H9 (cell line): ENCODE measurements around the gene EBPL. TPM values are rescaled to one million over a fixed set of nuclear protein-coding genes. Genes with fewer than 3 reads are reported as not detected.

Experiments used
- DNase-seq: peaks from one replicate; pipeline ENCODE4 v3.0.0-alpha.2; 2017
- H2AFZ ChIP-seq: one replicate; pipeline ENCODE4 v1.6.1; 2013; ENCODE audit warnings: mild to moderate bottlenecking, low read length, control low read depth, moderate library complexity
- H2AK5ac ChIP-seq: 2 replicates; pipeline ENCODE4 v1.6.1; 2013; ENCODE audit warnings: low read length, control low read depth, mixed read lengths; ENCODE audit not compliant: insufficient read length
- H2BK120ac ChIP-seq: one replicate; pipeline ENCODE4 v1.6.1; 2013; ENCODE audit warnings: low read depth, mild to moderate bottlenecking, low read length, control low read depth, inconsistent platforms; ENCODE audit not compliant: poor library complexity, severe bottlenecking
- H2BK12ac ChIP-seq: 2 replicates; pipeline ENCODE4 v1.6.1; 2013; ENCODE audit warnings: low read length, control low read depth, mixed read lengths, low read depth; ENCODE audit not compliant: insufficient read length
- H2BK15ac ChIP-seq: 2 replicates; pipeline ENCODE4 v1.6.1; 2013; ENCODE audit warnings: low read depth, low read length, control low read depth
- H2BK20ac ChIP-seq: one replicate; pipeline ENCODE4 v1.6.1; 2013; ENCODE audit warnings: low read depth, mild to moderate bottlenecking, low read length, control low read depth, inconsistent platforms; ENCODE audit not compliant: poor library complexity, severe bottlenecking
- H2BK5ac ChIP-seq: 2 replicates; pipeline ENCODE4 v1.6.1; 2013; ENCODE audit warnings: low read length, control low read depth, mixed read lengths; ENCODE audit not compliant: insufficient read length
- H3K14ac ChIP-seq: 2 replicates; pipeline ENCODE4 v1.6.1; 2013; ENCODE audit warnings: low read length, control low read depth; ENCODE audit not compliant: insufficient read depth
- H3K18ac ChIP-seq: 2 replicates; pipeline ENCODE4 v1.6.1; 2013; ENCODE audit warnings: low read depth, mild to moderate bottlenecking, mixed read lengths, low read length, control low read depth; ENCODE audit not compliant: insufficient read length
- H3K23ac ChIP-seq: 2 replicates; pipeline ENCODE4 v1.6.1; 2013; ENCODE audit warnings: low read length, control low read depth, mixed read lengths, low read depth; ENCODE audit not compliant: insufficient read length
- H3K23me2 ChIP-seq: 2 replicates; pipeline ENCODE4 v1.6.1; 2013; ENCODE audit warnings: low read depth, mild to moderate bottlenecking, mixed read lengths, low read length, control low read depth; ENCODE audit not compliant: insufficient read length, poor library complexity, severe bottlenecking
- H3K27ac ChIP-seq: 2 replicates; pipeline ENCODE4 v1.5.1; 2013; ENCODE audit warnings: low read length, control low read depth, mixed read lengths, low read depth; ENCODE audit not compliant: insufficient read length
- H3K27me3 ChIP-seq: 2 replicates; pipeline ENCODE4 v1.6.1; 2013; ENCODE audit warnings: low read length, control low read depth, inconsistent platforms; ENCODE audit not compliant: insufficient read depth
- H3K4ac ChIP-seq: 2 replicates; pipeline ENCODE4 v1.6.1; 2013; ENCODE audit warnings: low read depth, mild to moderate bottlenecking, control low read depth, inconsistent platforms, low read length, moderate library complexity
- H3K4me1 ChIP-seq: 2 replicates; pipeline ENCODE4 v1.6.1; 2013; ENCODE audit warnings: low read length, control low read depth, inconsistent platforms; ENCODE audit not compliant: insufficient read depth
- H3K4me2 ChIP-seq: 2 replicates; pipeline ENCODE4 v1.6.1; 2013; ENCODE audit warnings: low read length, control low read depth, mixed read lengths; ENCODE audit not compliant: insufficient read length, insufficient read depth
- H3K56ac ChIP-seq: 2 replicates; pipeline ENCODE4 v1.6.1; 2013; ENCODE audit warnings: low read depth, mild to moderate bottlenecking, mixed read lengths, low read length, control low read depth; ENCODE audit not compliant: insufficient read length
- H3K79me1 ChIP-seq: 2 replicates; pipeline ENCODE4 v1.6.1; 2013; ENCODE audit warnings: low read depth, mild to moderate bottlenecking, moderate library complexity, low read length, control low read depth, inconsistent platforms; ENCODE audit not compliant: insufficient read depth, poor library complexity, severe bottlenecking
- H3K79me2 ChIP-seq: 2 replicates; pipeline ENCODE4 v1.6.1; 2013; ENCODE audit warnings: low read length, control low read depth, inconsistent platforms; ENCODE audit not compliant: insufficient read depth
- H3K9ac ChIP-seq: 2 replicates; pipeline ENCODE4 v1.6.1; 2013; ENCODE audit warnings: low read length, control low read depth, mixed read lengths; ENCODE audit not compliant: insufficient read length; ENCODE audit errors: extremely low read depth
- H3K9me3 ChIP-seq: one replicate; pipeline ENCODE4 v1.6.1; 2013; ENCODE audit warnings: low read depth, low read length, inconsistent platforms; ENCODE audit not compliant: control insufficient read depth
- H3T11ph ChIP-seq: one replicate; pipeline ENCODE4 v1.6.1; 2013; ENCODE audit warnings: mild to moderate bottlenecking, low read length, control low read depth, inconsistent platforms
- H4K20me1 ChIP-seq: one replicate; pipeline ENCODE4 v1.6.1; 2013; ENCODE audit not compliant: control insufficient read depth, insufficient read length, insufficient read depth
- H4K5ac ChIP-seq: 2 replicates; pipeline ENCODE4 v1.6.1; 2013; ENCODE audit warnings: low read depth, mild to moderate bottlenecking, mixed read lengths, low read length, control low read depth; ENCODE audit not compliant: insufficient read length
- H4K8ac ChIP-seq: replicated peaks from 2 replicates; pipeline ENCODE4 v1.6.1; 2013; ENCODE audit warnings: low read length, control low read depth, mixed read lengths, low read depth; ENCODE audit not compliant: insufficient read length
- H4K91ac ChIP-seq: 2 replicates; pipeline ENCODE4 v1.6.1; 2013; ENCODE audit warnings: low read depth, mild to moderate bottlenecking, moderate library complexity, mixed read lengths, low read length, control low read depth; ENCODE audit not compliant: insufficient read length
- H3K27ac Mint-ChIP-seq, 3 experiments: 2 replicates in 2 of 3; 3 replicates in 1 of 3; pipeline ENCODE4 v1.8.0; 2020 to 2021; ENCODE audit warnings: mixed read lengths in 3 of 3, mild to moderate bottlenecking in 1 of 3, moderate library complexity in 1 of 3
- H3K27me3 Mint-ChIP-seq: 2 replicates; pipeline ENCODE4 v1.8.0; 2021; ENCODE audit warnings: low read depth, mild to moderate bottlenecking, moderate library complexity, mixed read lengths
- H3K36me3 Mint-ChIP-seq, 3 experiments: 2 replicates in 2 of 3; 3 replicates in 1 of 3; pipeline ENCODE4 v1.8.0; 2020 to 2021; ENCODE audit warnings: low read depth in 3 of 3, mixed read lengths in 3 of 3; ENCODE audit not compliant: insufficient read depth in 1 of 3
- H3K4me1 Mint-ChIP-seq, 2 experiments: 2 replicates each; pipeline ENCODE4 v1.8.0; 2020; ENCODE audit warnings: mixed read lengths in 2 of 2
- H3K4me3 Mint-ChIP-seq, 2 experiments: 2 replicates in 1 of 2; 3 replicates in 1 of 2; pipeline ENCODE4 v1.8.0; 2020 to 2021; ENCODE audit warnings: mild to moderate bottlenecking in 2 of 2, mixed read lengths in 2 of 2, moderate library complexity in 1 of 2
- H3K9me3 Mint-ChIP-seq, 2 experiments: 2 replicates in 1 of 2; 3 replicates in 1 of 2; pipeline ENCODE4 v1.8.0; 2020; ENCODE audit warnings: mild to moderate bottlenecking in 2 of 2, mixed read lengths in 2 of 2, moderate library complexity in 1 of 2
- WGBS: extraction: QIAGEN DNeasy Blood & Tissue Kit; methylation state at CpG from one replicate; pipeline ENCODE4 v1.1.7; 2013; ENCODE audit warnings: missing lambda C conversion rate, low lambda C conversion rate, mixed read lengths; ENCODE audit not compliant: insufficient read length; ENCODE audit errors: extremely low coverage; 5-methylcytosine and 5-hydroxymethylcytosine counted together
- total RNA-seq: library from RNA; stranded (reverse); gene quantifications from 2 replicates; pipeline ENCODE4 v1.2.1, GENCODE V29; 2021
- TF ChIP-seq, protein P1 (sequence below): fragments of 200-600 bp; sonication (generic); conservative IDR thresholded peaks from 3 replicates; pipeline ENCODE4 v1.8.0; 2021; ENCODE audit warnings: antibody characterized with exemption, mild to moderate bottlenecking

The EBPL gene
- total RNA-seq, 1 experiment from 2014 or later = 65.9 TPM

DNA sequence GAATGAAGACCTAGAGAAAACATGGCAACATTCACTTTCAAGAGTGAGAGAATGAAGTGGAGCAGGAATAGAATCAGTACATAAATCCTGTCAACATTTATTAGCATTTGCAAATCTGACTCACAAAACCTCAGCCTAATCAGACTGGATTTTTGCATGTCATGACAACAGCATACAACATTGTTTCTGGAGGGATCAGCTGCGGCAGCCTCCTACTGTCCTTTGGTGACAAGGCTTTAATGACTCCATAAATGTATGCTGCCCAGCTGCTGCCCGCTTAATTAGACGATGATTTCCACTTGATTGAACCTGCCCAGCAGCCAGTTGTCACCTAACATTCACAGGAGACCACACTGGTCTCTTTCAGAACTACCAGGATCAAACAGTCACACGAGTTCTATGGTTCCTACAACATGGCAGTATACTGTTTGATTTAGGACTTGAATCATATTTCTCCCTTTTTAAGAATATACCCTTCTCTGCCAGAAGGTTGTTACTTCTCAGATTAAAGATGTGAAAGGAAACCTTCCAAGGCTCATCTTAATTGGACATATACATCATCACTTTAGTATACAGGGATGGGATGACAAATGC, 9.3 kb downstream of the EBPL start:
- H3K23ac ChIP-seq = no peak overlapping the region
- no peaks in the 10 kb centered on the region for H4K20me1 ChIP-seq
- no peak overlapping the region for H3K18ac ChIP-seq
- no peak overlapping the region for H2BK20ac ChIP-seq
- H2BK5ac ChIP-seq = no peak overlapping the region
- H3K36me3 Mint-ChIP-seq = peaks cover 43 to 54% (median 54%) of the 10 kb centered on the region in 3 experiments
- no peak overlapping the region for H2BK12ac ChIP-seq
- no peaks in the 10 kb centered on the region; the same call in 1 of the 2 replicates for H3K4me1 ChIP-seq
- H2AK5ac ChIP-seq = no peak overlapping the region
- peaks cover 8 to 9% of the 10 kb centered on the region in 2 experiments for H3K4me1 Mint-ChIP-seq
- no peak overlapping the region for H2BK15ac ChIP-seq
- no peak overlapping the region for H3K4me2 ChIP-seq
- H4K91ac ChIP-seq = no peak overlapping the region
- no peak overlapping the region for H2BK120ac ChIP-seq
- H3K14ac ChIP-seq = no peak overlapping the region
- H4K8ac ChIP-seq = no peak overlapping the region
- no peaks in the 10 kb centered on the region for H3K79me1 ChIP-seq
- H3K23me2 ChIP-seq = no peaks in the 10 kb centered on the region
- H3K9me3 ChIP-seq = peaks cover 6% of the 10 kb centered on the region
- no peak overlapping the region for H4K5ac ChIP-seq
- H2AFZ ChIP-seq = no peak overlapping the region
- H3K27me3 ChIP-seq = no peaks in the 10 kb centered on the region
- no peak overlapping the region for H3K9ac ChIP-seq
- peaks cover 2% of the 10 kb centered on the region; the same call in 1 of the 2 replicates for H3K79me2 ChIP-seq
- no peak overlapping the region for H3K4me3 Mint-ChIP-seq
- no peak for DNase-seq
- no peak overlapping the region for H3K27ac ChIP-seq
- H3K56ac ChIP-seq = no peak overlapping the region
- no CpG with 5 or more reads among the region's 4 CpGs for WGBS
- TF ChIP-seq, protein P1, sequence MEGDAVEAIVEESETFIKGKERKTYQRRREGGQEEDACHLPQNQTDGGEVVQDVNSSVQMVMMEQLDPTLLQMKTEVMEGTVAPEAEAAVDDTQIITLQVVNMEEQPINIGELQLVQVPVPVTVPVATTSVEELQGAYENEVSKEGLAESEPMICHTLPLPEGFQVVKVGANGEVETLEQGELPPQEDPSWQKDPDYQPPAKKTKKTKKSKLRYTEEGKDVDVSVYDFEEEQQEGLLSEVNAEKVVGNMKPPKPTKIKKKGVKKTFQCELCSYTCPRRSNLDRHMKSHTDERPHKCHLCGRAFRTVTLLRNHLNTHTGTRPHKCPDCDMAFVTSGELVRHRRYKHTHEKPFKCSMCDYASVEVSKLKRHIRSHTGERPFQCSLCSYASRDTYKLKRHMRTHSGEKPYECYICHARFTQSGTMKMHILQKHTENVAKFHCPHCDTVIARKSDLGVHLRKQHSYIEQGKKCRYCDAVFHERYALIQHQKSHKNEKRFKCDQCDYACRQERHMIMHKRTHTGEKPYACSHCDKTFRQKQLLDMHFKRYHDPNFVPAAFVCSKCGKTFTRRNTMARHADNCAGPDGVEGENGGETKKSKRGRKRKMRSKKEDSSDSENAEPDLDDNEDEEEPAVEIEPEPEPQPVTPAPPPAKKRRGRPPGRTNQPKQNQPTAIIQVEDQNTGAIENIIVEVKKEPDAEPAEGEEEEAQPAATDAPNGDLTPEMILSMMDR = no peak
- no peaks in the 10 kb centered on the region for H3K27me3 Mint-ChIP-seq
- no peak overlapping the region for H3K27ac Mint-ChIP-seq
- no peak overlapping the region for H3T11ph ChIP-seq
- peaks cover 21 to 23% of the 10 kb centered on the region in 2 experiments for H3K9me3 Mint-ChIP-seq
- H3K4ac ChIP-seq = no peak overlapping the region
